ENCODE data around the gene CAMSAP1.

CAMSAP1 gene

GRCh38 chr9:135793221-135794056 is 113.9 kb downstream of the CAMSAP1 start:
- no peak for DNase-seq (ENCODE audit: low spot score)

- DNase-seq (ENCODE audit: low spot score): no peak
These were observed 114.8 kb downstream of the CAMSAP1 start for GRCh38 chr9:135792268-135793128.

DNA sequence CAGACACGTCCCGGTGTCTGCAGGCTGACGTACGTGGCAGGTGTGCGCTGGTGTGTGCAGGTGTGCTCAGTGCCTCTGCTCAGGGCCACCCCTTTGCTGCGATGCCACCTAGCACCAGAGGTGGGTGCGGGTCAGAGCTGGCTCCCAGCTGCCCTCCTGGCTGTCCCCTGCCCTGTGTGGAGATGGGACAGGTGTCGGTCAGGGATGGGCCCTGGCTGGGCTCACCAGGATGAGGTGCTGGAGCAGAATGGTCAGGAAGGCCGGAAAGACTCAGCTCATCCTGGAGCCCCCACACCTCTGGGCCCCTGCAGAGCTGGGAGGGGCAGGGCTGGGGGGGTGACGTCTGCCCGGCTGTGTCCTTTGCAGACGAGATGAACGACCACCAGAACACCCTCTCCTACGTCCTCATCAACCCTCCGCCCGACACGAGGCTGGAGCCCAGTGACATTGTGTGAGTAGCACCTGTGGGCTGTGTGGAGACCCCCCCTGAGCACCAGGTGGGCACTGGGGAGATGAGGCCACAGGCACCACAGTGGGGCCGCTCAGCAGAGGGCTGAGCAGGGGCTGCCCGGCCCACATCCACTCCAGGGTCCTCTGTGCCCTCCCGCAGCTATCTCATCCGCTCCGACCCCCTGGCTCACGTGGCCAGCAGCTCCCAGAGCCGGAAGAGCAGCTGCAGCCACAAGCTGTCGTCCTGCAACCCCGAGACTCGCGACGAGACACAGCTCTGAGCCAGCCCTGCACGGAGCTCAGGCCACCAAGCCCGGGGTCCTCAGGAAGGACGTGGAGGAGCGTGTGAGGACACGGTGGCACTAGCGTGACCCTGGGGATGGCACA is 115.7 kb downstream of the CAMSAP1 start:
- DNase-seq (ENCODE audit: low spot score): no peak

DNA sequence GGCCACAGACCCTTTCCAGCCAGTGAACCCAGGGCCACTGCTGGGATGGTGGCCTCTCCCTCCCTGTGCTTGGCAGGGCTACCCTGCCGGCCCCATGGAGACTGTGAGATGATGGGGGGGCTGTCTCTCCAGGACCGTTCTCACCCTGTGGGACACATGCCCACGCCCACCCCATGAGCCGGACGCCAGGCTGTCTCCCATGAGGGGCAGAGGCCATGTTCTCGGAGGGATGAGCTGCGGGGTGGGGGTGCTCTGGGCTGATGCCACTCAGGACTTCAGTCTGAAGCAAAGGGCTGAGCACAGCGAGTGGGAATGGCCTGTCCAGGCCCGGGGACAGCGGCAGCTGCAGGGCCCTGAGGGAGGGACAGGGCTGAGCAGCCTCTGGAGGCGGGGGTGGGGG is 116.5 kb downstream of the CAMSAP1 start:
- no peak for DNase-seq (ENCODE audit: low spot score)

- DNase-seq (ENCODE audit: low spot score): no peak
These were observed 117.0 kb downstream of the CAMSAP1 start for GRCh38 chr9:135790356-135790755.

DNA sequence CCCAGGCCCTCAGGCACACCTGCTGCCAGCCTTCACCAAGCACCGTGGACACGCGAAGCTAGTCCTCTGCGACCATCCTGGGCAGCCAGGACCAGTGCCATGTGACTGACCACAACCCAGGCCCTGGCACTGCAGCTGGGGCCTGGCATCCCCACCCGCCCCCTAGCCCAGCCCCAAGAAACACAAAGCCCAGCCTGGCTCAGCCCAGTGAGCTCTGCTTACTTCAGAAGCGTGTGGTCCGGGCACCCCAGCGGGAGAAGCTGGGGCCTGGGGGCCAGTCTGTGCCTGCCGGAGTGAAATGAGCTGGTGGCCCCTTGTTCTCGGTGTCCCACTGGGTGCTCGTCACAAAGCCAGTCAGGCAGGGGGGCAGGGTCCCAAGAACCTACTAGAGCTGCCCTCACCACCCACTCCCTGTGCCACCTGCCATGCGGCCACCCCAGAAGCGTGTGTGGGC is 117.5 kb downstream of the CAMSAP1 start:
- DNase-seq (ENCODE audit: low spot score): no peak

- DNase-seq (ENCODE audit: low spot score): no peak
These were observed 118.6 kb downstream of the CAMSAP1 start for GRCh38 chr9:135788576-135789300.

- DNase-seq (ENCODE audit: low spot score): no peak
These were observed 119.4 kb downstream of the CAMSAP1 start for GRCh38 chr9:135787776-135788575.

- DNase-seq (ENCODE audit: low spot score): no peak
These were observed 120.0 kb downstream of the CAMSAP1 start for GRCh38 chr9:135787317-135787716.

GRCh38 chr9:135786146-135786690 is 121.1 kb downstream of the CAMSAP1 start:
- DNase-seq (ENCODE audit: low spot score): no peak

GRCh38 chr9:135785013-135785575 is 122.3 kb downstream of the CAMSAP1 start:
- no peak for DNase-seq (ENCODE audit: low spot score)

DNA sequence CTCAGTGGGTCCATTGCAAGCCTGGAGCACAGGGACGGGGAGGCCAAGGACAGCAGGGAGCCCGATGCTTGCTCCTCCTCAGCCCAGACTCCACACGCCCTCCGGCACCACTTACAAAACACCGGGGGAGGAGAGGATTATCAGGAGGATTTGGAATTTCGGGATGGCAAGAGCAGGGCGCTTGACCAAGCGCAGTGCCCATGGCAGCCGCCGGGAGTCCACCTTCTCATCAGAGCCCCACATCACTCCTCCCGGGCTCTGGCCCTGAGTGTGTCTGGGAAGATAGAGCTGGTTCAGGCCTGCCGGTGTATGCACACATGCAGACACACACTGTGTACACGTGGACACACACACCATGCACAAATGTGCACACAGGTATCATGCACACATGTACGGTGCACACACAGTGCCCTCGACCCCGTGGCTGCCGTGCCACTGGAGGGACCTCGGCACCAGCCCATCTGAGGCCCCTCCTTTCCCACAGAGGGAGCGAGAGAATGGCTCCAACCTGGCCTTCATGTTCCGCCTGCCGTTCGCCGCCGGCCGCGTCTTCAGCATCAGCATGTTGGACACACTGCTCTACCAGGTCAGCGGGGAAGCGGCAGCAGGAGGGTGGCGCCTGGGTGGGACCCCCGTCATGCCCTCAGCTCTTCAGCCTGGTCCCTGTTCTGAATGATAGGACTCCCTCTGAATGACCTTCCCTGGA is 123.7 kb downstream of the CAMSAP1 start:
- DNase-seq (ENCODE audit: low spot score): no peak

- no peak for DNase-seq (ENCODE audit: low spot score)
These were observed 124.4 kb downstream of the CAMSAP1 start for GRCh38 chr9:135782946-135783345.

DNA sequence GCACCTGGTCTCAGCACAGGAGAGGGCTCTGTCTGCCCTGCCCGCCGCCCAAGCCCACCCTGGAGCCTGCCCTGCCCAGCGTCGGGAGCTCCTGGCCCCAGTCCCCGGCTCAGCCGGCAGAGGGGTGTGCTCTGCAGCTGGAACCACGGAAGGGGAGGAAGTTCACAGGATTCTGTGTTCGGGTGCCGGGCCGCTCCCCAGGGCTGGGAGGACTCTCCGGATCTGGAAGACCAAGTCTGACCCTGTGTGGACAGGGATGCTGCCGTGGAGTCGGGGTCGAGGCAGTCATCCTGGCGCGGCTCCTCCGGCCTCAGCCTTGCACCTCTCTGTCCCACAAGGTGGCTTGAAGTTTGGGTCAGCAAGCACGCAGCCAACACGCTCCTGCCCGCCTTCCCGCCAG is 126.7 kb downstream of the CAMSAP1 start:
- no peak for DNase-seq (ENCODE audit: low spot score)

DNA sequence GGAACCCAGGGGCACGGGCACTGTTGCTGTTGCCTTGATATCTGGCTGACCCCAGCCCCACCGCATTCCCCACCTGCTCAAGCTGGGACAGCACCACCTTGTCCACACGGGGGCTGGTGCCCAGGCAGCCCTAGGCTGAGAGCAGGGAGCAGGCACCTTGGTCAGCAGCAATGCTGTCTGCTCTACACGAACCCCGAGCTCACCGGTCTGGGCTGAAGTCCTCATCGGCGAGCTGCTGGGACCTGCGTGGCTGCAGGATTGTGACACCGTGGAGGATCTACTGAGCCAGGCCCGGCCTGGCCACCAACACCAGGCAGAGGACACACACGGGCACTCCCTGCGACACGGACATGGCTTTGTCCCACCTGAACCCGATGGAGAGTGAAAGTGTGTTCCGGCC is 127.3 kb downstream of the CAMSAP1 start:
- no peak for DNase-seq (ENCODE audit: low spot score)

GRCh38 chr9:135779571-135779970 is 127.8 kb downstream of the CAMSAP1 start:
- DNase-seq (ENCODE audit: low spot score): no peak

DNA sequence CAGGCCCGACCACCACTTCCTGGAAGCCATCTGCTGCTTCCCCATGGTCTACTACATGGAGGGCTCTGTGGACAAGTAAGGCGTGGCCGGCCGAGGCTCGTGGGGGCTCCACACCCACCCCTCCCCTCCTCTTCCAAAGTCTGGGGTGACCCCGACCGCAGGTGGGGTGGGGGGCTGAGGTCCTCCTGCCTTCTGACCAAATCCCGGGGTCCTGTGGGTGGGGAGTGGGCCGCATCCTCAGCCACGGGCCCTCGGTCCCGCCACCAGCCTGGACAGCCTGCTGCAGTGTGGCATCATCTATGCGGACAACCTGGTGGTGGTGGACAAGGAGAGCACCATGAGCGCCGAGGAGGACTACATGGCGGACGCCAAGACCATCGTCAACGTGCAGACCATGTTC is 128.9 kb downstream of the CAMSAP1 start:
- DNase-seq (ENCODE audit: low spot score): no peak

GRCh38 chr9:135777623-135778177 is 129.6 kb downstream of the CAMSAP1 start:
- DNase-seq (ENCODE audit: low spot score): no peak

Data from globus pallidus (tissue), 1 donor.